Liver (tissue), 9 donors: Measurements from ENCODE around the gene GBP1. TPM values are rescaled to one million over a fixed set of nuclear protein-coding genes. Genes with fewer than 3 reads are reported as not detected.

Source experiments
- DNase-seq: peaks from one replicate; pipeline ENCODE4 v3.0.0-alpha.2; 2017; ENCODE audit warnings: low spot score
- H3K27ac ChIP-seq, 2 donors: one replicate each; pipeline ENCODE4 v1.7.0; 2013; ENCODE audit warnings: inconsistent platforms in 2 of 2, low read length in 2 of 2, control low read depth in 1 of 2, low read depth in 1 of 2, mild to moderate bottlenecking in 1 of 2
- H3K27me3 ChIP-seq, 4 donors: one replicate each; pipeline versions ENCODE4 v1.6.1 to v1.7.0; 2013; ENCODE audit warnings: low read length in 3 of 4, inconsistent platforms in 1 of 4, mild to moderate bottlenecking in 1 of 4, moderate library complexity in 1 of 4; ENCODE audit not compliant: control insufficient read depth in 4 of 4, insufficient read depth in 4 of 4
- H3K36me3 ChIP-seq, 4 donors: one replicate each; pipeline versions ENCODE4 v1.6.1 to v1.7.0; 2013; ENCODE audit warnings: low read length in 3 of 4, mild to moderate bottlenecking in 3 of 4, low read depth in 1 of 4, moderate library complexity in 1 of 4; ENCODE audit not compliant: control insufficient read depth in 4 of 4, insufficient read depth in 3 of 4
- H3K4me1 ChIP-seq, 4 donors: one replicate each; pipeline versions ENCODE4 v1.6.1 to v1.7.0; 2013; ENCODE audit warnings: low read length in 3 of 4, mild to moderate bottlenecking in 3 of 4, moderate library complexity in 1 of 4; ENCODE audit not compliant: control insufficient read depth in 4 of 4, insufficient read depth in 4 of 4
- H3K4me3 ChIP-seq, 3 donors: one replicate each; pipeline versions ENCODE4 v1.6.1 to v1.7.0; 2013; ENCODE audit warnings: low read length in 3 of 3, control low read depth in 1 of 3, low read depth in 1 of 3, mild to moderate bottlenecking in 1 of 3
- H3K9ac ChIP-seq, 2 donors: one replicate each; pipeline ENCODE4 v1.7.0; 2013; ENCODE audit warnings: low read length in 2 of 2, mild to moderate bottlenecking in 2 of 2, moderate library complexity in 2 of 2, control low read depth in 1 of 2, low read depth in 1 of 2
- H3K9me3 ChIP-seq, 4 donors: one replicate each; pipeline versions ENCODE4 v1.6.1 to v1.7.0; 2013; ENCODE audit warnings: low read length in 3 of 4; ENCODE audit not compliant: control insufficient read depth in 4 of 4
- EGR1 ChIP-seq, 2 donors: IDR thresholded peaks; 2 replicates each; pipeline ENCODE4 v1.6.1; 2016 to 2018; ENCODE audit warnings: antibody characterized with exemption in 2 of 2, low read depth in 2 of 2
- FOXA1 ChIP-seq: IDR thresholded peaks from 2 replicates; pipeline ENCODE4 v1.6.1; 2016; ENCODE audit warnings: antibody characterized with exemption
- FOXA2 ChIP-seq: IDR thresholded peaks from 2 replicates; pipeline ENCODE4 v1.6.1; 2016; ENCODE audit warnings: antibody characterized with exemption
- GABPA ChIP-seq, 2 donors: IDR thresholded peaks in 1 of 2; conservative IDR thresholded peaks in 1 of 2; 2 replicates each; pipeline ENCODE4 v1.6.1; 2016; ENCODE audit warnings: antibody characterized with exemption in 2 of 2, mild to moderate bottlenecking in 1 of 2, moderate library complexity in 1 of 2
- HNF4A ChIP-seq, 2 donors: conservative IDR thresholded peaks; 2 replicates each; pipeline ENCODE4 v1.6.1; 2016; ENCODE audit warnings: antibody characterized with exemption in 2 of 2, mild to moderate bottlenecking in 2 of 2
- HNF4G ChIP-seq: IDR thresholded peaks from 2 replicates; pipeline ENCODE4 v1.6.1; 2016; ENCODE audit warnings: antibody characterized with exemption
- JUND ChIP-seq, 2 donors: IDR thresholded peaks; 2 replicates each; pipeline ENCODE4 v1.6.1; 2016; ENCODE audit warnings: antibody characterized with exemption in 2 of 2
- NR2F2 ChIP-seq: IDR thresholded peaks from 2 replicates; pipeline ENCODE4 v1.6.1; 2016; ENCODE audit warnings: antibody characterized with exemption
- RAD21 ChIP-seq, 2 donors: IDR thresholded peaks; 2 replicates each; pipeline ENCODE4 v1.6.1; 2016; ENCODE audit warnings: antibody characterized with exemption in 2 of 2, mild to moderate bottlenecking in 2 of 2
- RXRA ChIP-seq, 2 donors: IDR thresholded peaks; 2 replicates each; pipeline ENCODE4 v1.6.1; 2017 to 2018; ENCODE audit warnings: antibody characterized with exemption in 2 of 2, mild to moderate bottlenecking in 1 of 2
- TAF1 ChIP-seq: conservative IDR thresholded peaks from 2 replicates; pipeline ENCODE4 v1.6.1; 2016; ENCODE audit warnings: antibody characterized with exemption, mild to moderate bottlenecking
- YY1 ChIP-seq: IDR thresholded peaks from 2 replicates; pipeline ENCODE4 v1.6.1; 2016; ENCODE audit warnings: antibody characterized with exemption, mild to moderate bottlenecking
- WGBS: extraction: QIAGEN DNeasy Blood & Tissue Kit; methylation state at CpG from one replicate; pipeline ENCODE4 v1.1.7; 2013; 5-methylcytosine and 5-hydroxymethylcytosine counted together
- polyA plus RNA-seq, 2 donors: library from polyadenylated mRNA; stranded (reverse) in 1 of 2; unstranded in 1 of 2; fragments of 200-250 nt in 1 of 2; fragments of >200 nt in 1 of 2; fragmentation: Nextera tagmentation in 1 of 2; extraction: Ambion mirVana in 1 of 2; gene quantifications; one replicate each; pipeline versions ENCODE4 v1.2.1 to v1.2.3, GENCODE V29; 2013 to 2015
- total RNA-seq, 2 donors: library from RNA; depleted of rRNA; stranded (reverse); fragments of >200 nt; gene quantifications; one replicate each; pipeline ENCODE4 v1.2.3, GENCODE V29; 2014
- TF ChIP-seq, protein P1 (sequence below): fragments of 150-350 bp; IDR thresholded peaks from 2 replicates; pipeline ENCODE4 v1.5.1; 2017; ENCODE audit warnings: improper control_type of control experiment, low read depth, low read length; ENCODE audit not compliant: missing input control
- TF ChIP-seq, protein P2 (sequence below): IDR thresholded peaks from 2 replicates; pipeline ENCODE4 v1.6.1; 2016; ENCODE audit warnings: antibody characterized with exemption, mild to moderate bottlenecking
- TF ChIP-seq, protein P3 (sequence below): IDR thresholded peaks from 2 replicates; pipeline ENCODE4 v1.6.1; 2016; ENCODE audit warnings: antibody characterized with exemption
- TF ChIP-seq, protein P4 (sequence below): IDR thresholded peaks from 2 replicates; pipeline ENCODE4 v1.6.1; 2016; ENCODE audit warnings: antibody characterized with exemption
- TF ChIP-seq, protein P5 (sequence below): IDR thresholded peaks from 2 replicates; pipeline ENCODE4 v1.6.1; 2016; ENCODE audit warnings: antibody characterized with exemption
- donor health status: healthy.
- donor health status: healthy.
- donor health status: healthy.
- donor health status: healthy.
- donor health status: healthy.

Gene GBP1
- total and polyA plus RNA-seq, 4 donors: 9.1 to 72.6 (median 20.1) TPM

DNA sequence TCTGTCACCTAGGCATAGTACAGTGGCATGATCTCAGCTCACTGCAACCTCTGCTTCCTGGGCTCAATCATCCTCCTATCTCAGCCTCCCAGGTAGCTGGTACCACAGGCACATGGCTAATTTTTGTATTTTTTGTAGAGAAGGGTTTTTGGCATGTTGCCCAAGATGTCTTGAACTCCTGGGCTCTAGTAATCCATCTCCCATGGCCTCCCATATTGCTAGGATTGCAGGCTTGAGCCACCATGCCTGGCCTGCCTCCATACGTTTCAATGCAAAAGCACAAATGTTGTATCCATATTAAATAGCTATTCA is 24.7 kb downstream of the GBP1 start (continued):
- TF ChIP-seq, protein P1, sequence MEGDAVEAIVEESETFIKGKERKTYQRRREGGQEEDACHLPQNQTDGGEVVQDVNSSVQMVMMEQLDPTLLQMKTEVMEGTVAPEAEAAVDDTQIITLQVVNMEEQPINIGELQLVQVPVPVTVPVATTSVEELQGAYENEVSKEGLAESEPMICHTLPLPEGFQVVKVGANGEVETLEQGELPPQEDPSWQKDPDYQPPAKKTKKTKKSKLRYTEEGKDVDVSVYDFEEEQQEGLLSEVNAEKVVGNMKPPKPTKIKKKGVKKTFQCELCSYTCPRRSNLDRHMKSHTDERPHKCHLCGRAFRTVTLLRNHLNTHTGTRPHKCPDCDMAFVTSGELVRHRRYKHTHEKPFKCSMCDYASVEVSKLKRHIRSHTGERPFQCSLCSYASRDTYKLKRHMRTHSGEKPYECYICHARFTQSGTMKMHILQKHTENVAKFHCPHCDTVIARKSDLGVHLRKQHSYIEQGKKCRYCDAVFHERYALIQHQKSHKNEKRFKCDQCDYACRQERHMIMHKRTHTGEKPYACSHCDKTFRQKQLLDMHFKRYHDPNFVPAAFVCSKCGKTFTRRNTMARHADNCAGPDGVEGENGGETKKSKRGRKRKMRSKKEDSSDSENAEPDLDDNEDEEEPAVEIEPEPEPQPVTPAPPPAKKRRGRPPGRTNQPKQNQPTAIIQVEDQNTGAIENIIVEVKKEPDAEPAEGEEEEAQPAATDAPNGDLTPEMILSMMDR: no peak
- TF ChIP-seq, protein P2, sequence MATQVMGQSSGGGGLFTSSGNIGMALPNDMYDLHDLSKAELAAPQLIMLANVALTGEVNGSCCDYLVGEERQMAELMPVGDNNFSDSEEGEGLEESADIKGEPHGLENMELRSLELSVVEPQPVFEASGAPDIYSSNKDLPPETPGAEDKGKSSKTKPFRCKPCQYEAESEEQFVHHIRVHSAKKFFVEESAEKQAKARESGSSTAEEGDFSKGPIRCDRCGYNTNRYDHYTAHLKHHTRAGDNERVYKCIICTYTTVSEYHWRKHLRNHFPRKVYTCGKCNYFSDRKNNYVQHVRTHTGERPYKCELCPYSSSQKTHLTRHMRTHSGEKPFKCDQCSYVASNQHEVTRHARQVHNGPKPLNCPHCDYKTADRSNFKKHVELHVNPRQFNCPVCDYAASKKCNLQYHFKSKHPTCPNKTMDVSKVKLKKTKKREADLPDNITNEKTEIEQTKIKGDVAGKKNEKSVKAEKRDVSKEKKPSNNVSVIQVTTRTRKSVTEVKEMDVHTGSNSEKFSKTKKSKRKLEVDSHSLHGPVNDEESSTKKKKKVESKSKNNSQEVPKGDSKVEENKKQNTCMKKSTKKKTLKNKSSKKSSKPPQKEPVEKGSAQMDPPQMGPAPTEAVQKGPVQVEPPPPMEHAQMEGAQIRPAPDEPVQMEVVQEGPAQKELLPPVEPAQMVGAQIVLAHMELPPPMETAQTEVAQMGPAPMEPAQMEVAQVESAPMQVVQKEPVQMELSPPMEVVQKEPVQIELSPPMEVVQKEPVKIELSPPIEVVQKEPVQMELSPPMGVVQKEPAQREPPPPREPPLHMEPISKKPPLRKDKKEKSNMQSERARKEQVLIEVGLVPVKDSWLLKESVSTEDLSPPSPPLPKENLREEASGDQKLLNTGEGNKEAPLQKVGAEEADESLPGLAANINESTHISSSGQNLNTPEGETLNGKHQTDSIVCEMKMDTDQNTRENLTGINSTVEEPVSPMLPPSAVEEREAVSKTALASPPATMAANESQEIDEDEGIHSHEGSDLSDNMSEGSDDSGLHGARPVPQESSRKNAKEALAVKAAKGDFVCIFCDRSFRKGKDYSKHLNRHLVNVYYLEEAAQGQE: no peak
- TF ChIP-seq EGR1 (IDR thresholded peaks at IDR 0.05; ENCODE audit: low read depth in 2 of 2): no peak
- TF ChIP-seq FOXA1: no peak
- no peak for TF ChIP-seq HNF4G

- TF ChIP-seq, protein P3, sequence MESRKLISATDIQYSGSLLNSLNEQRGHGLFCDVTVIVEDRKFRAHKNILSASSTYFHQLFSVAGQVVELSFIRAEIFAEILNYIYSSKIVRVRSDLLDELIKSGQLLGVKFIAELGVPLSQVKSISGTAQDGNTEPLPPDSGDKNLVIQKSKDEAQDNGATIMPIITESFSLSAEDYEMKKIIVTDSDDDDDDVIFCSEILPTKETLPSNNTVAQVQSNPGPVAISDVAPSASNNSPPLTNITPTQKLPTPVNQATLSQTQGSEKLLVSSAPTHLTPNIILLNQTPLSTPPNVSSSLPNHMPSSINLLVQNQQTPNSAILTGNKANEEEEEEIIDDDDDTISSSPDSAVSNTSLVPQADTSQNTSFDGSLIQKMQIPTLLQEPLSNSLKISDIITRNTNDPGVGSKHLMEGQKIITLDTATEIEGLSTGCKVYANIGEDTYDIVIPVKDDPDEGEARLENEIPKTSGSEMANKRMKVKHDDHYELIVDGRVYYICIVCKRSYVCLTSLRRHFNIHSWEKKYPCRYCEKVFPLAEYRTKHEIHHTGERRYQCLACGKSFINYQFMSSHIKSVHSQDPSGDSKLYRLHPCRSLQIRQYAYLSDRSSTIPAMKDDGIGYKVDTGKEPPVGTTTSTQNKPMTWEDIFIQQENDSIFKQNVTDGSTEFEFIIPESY: no peak
- TF ChIP-seq FOXA2 (no peak), FOXA1 (no peak), HNF4A (conservative IDR thresholded peaks at IDR 0.05) (no peak), YY1 (no peak), RXRA (IDR thresholded peaks at IDR 0.05) (no peak), NR2F2 (no peak), TAF1 (no peak), EGR1 (IDR thresholded peaks at IDR 0.05; ENCODE audit: low read depth in 2 of 2) (no peak), GABPA (IDR thresholded peaks at IDR 0.05 in 1 of 2, conservative IDR thresholded peaks at IDR 0.05 in 1 of 2) (no peak), RAD21 (IDR thresholded peaks at IDR 0.05) (no peak), JUND (IDR thresholded peaks at IDR 0.05) (no peak)
- TF ChIP-seq, protein P4, sequence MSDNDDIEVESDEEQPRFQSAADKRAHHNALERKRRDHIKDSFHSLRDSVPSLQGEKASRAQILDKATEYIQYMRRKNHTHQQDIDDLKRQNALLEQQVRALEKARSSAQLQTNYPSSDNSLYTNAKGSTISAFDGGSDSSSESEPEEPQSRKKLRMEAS: no peak
- TF ChIP-seq, protein P5, sequence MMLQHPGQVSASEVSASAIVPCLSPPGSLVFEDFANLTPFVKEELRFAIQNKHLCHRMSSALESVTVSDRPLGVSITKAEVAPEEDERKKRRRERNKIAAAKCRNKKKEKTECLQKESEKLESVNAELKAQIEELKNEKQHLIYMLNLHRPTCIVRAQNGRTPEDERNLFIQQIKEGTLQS: no peak
- TF ChIP-seq, protein P1: no peak
- TF ChIP-seq, protein P2: no peak
- WGBS: 87% methylated on average over 1 of the region's 1 CpG
- no peak overlapping the region for H3K27ac ChIP-seq
- no peaks in the 10 kb centered on the region for H3K4me1 ChIP-seq
- H3K9me3 ChIP-seq: no peaks in the 10 kb centered on the region
- H3K36me3 ChIP-seq: no peaks in the 10 kb centered on the region
- no peak for DNase-seq
- H3K27me3 ChIP-seq: no peaks in the 10 kb centered on the region
- no peak overlapping the region for H3K9ac ChIP-seq
- no peak overlapping the region for H3K4me3 ChIP-seq
Measured at GRCh38 chr1:89037186-89037585, 27.8 kb downstream of the GBP1 start.
